NCI-H146 treated with DMSO at 0.1 percent for 48 hours (cell line): ENCODE data around the gene ZBTB4.

ENCODE experiments used
- DNase-seq: peaks from one replicate; lab custom pipeline; 2025; ENCODE audit not compliant: unreplicated experiment; lab: John Stamatoyannopoulos, UW

The ZBTB4 gene

GRCh38 chr17:7443499-7444485, 35.6 kb downstream of the ZBTB4 start:
- DNase-seq, result no peak

GRCh38 chr17:7442142-7442541, 37.3 kb downstream of the ZBTB4 start:
- DNase-seq, result no peak

- no peak for DNase-seq
Measured at GRCh38 chr17:7441266-7441665, 38.2 kb downstream of the ZBTB4 start.

- DNase-seq, result no peak
Measured at GRCh38 chr17:7440834-7441195, 38.6 kb downstream of the ZBTB4 start.

- DNase-seq, result no peak
Measured at GRCh38 chr17:7440113-7440833, 39.2 kb downstream of the ZBTB4 start.

- no peak for DNase-seq
Measured at GRCh38 chr17:7439462-7440112, 39.8 kb downstream of the ZBTB4 start, which contains the start of gene FGF11. FGF11 (plus strand) TSS chr17:7439512; CDS start chr17:7439621, 109 bp downstream.

GRCh38 chr17:7438656-7439460, 40.6 kb downstream of the ZBTB4 start:
- no peak for DNase-seq

- no peak for DNase-seq
Measured at GRCh38 chr17:7437950-7438614, 41.3 kb downstream of the ZBTB4 start.

GRCh38 chr17:7437369-7437863, 42.0 kb downstream of the ZBTB4 start:
- DNase-seq, result no peak

GRCh38 chr17:7436556-7437368, 42.7 kb downstream of the ZBTB4 start:
- DNase-seq, result no peak

GRCh38 chr17:7435676-7436555, 43.5 kb downstream of the ZBTB4 start:
- DNase-seq, result no peak

GRCh38 chr17:7432296-7432695, 47.1 kb downstream of the ZBTB4 start:
- DNase-seq, result no peak

- no peak for DNase-seq
Measured at GRCh38 chr17:7431231-7431630, 48.2 kb downstream of the ZBTB4 start.

- no peak for DNase-seq
Measured at GRCh38 chr17:7429722-7430121, 49.7 kb downstream of the ZBTB4 start.

GRCh38 chr17:7428557-7428956, 50.9 kb downstream of the ZBTB4 start, which contains the start of gene SPEM3:
SPEM3 (plus strand) TSS chr17:7428857; CDS start chr17:7428903, 46 bp downstream.
- DNase-seq, result no peak

- no peak for DNase-seq
Measured at GRCh38 chr17:7427549-7427948, 51.9 kb downstream of the ZBTB4 start.

GRCh38 chr17:7426896-7427489, 52.4 kb downstream of the ZBTB4 start:
- no peak for DNase-seq
